Esophagus squamous epithelium (tissue), 5 donors: ENCODE data around the gene RAB40AL. TPM values are rescaled to one million over a fixed set of nuclear protein-coding genes. Genes with fewer than 3 reads are reported as not detected.

Experiments
- DNase-seq: peaks from one replicate; lab custom pipeline; 2025; lab: John Stamatoyannopoulos, UW
- H3K27ac ChIP-seq, 4 donors: fragments of 200-600 bp; sonication (generic); one replicate each; pipeline ENCODE4 v1.5.1; 2016 to 2019; ENCODE audit warnings: mild to moderate bottlenecking in 1 of 4
- H3K27me3 ChIP-seq, 4 donors: fragments of 200-600 bp; sonication (generic); 1 replicate in 3 of 4; 2 replicates in 1 of 4; pipeline versions ENCODE4 v1.5.1 to v1.6.0; 2017 to 2021; ENCODE audit warnings: antibody characterized with exemption in 1 of 4
- H3K36me3 ChIP-seq, 3 donors: fragments of 200-600 bp; sonication (generic); one replicate each; pipeline ENCODE4 v1.5.1; 2016 to 2019
- H3K4me1 ChIP-seq, 3 donors: fragments of 200-600 bp; sonication (generic); one replicate each; pipeline ENCODE4 v1.5.1; 2017 to 2019
- H3K4me3 ChIP-seq, 4 donors: fragments of 200-600 bp; sonication (generic); 1 replicate in 3 of 4; 2 replicates in 1 of 4; pipeline ENCODE4 v1.5.1; 2016 to 2019; ENCODE audit warnings: mild to moderate bottlenecking in 2 of 4, moderate library complexity in 1 of 4
- H3K9me3 ChIP-seq, 3 donors: fragments of 200-600 bp; sonication (generic); one replicate each; pipeline ENCODE4 v1.5.1; 2016 to 2019
- CTCF ChIP-seq, 6 experiments: fragments of 450-650 bp in 4 of 6; fragments of 200-600 bp in 2 of 6; sonication (generic) in 2 of 6; IDR thresholded peaks; one replicate each; pipeline ENCODE4 v1.5.1; 2016 to 2019; ENCODE audit warnings: antibody characterized with exemption in 6 of 6, mild to moderate bottlenecking in 4 of 6, moderate library complexity in 4 of 6
- POLR2A ChIP-seq, 4 donors: fragments of 450-650 bp; IDR thresholded peaks; one replicate each; pipeline ENCODE4 v1.6.1; 2017; ENCODE audit warnings: antibody characterized with exemption in 4 of 4, mild to moderate bottlenecking in 4 of 4, moderate library complexity in 3 of 4
- WGBS, 2 donors: methylation state at CpG; one replicate each; pipeline ENCODE4 v1.1.5; 2018; 5-methylcytosine and 5-hydroxymethylcytosine counted together
- intact Hi-C: fragments of 100-400 bp; cut with DNase I; formaldehyde crosslinking; loops from one replicate; pipeline ENCODE4 v1.15.0; 2022
- total RNA-seq, 4 donors: library from RNA; depleted of rRNA; stranded (reverse); fragments of >200 nt; gene quantifications; one replicate each; pipeline ENCODE4 v1.1.0, GENCODE V29; 2016
- donor health status: DM: yes; HTN: yes; CAD: no.

The RAB40AL gene
- total RNA-seq, 4 donors from 2014 or later, result 0.42 to 0.95 (median 0.61) TPM; not detected in 1

- intact Hi-C loops, result no loop called here
- H3K36me3 ChIP-seq, result no peaks in the 10 kb centered on the region
- no peaks in the 10 kb centered on the region for H3K27me3 ChIP-seq
- no peak overlapping the region for H3K27ac ChIP-seq
- no peak for DNase-seq
- H3K4me1 ChIP-seq, result no peaks in the 10 kb centered on the region
- no peaks in the 10 kb centered on the region for H3K9me3 ChIP-seq
- TF ChIP-seq POLR2A (IDR thresholded peaks at IDR 0.05) (no peak), CTCF (IDR thresholded peaks at IDR 0.05) (no peak)
- H3K4me3 ChIP-seq, result no peak overlapping the region
- 45 to 53% methylated on average over 2 of the region's 2 CpGs for WGBS, 2 donors
These were observed 5.9 kb upstream of the RAB40AL start for GRCh38 chrX:102930990-102931756.

- intact Hi-C loops, result no loop called here
- WGBS, 2 donors, result 40 to 46% methylated on average over 2 to 3 of the region's 3 CpGs
- no peak for DNase-seq
These were observed 2.4 kb upstream of the RAB40AL start for GRCh38 chrX:102934624-102935023.

DNA sequence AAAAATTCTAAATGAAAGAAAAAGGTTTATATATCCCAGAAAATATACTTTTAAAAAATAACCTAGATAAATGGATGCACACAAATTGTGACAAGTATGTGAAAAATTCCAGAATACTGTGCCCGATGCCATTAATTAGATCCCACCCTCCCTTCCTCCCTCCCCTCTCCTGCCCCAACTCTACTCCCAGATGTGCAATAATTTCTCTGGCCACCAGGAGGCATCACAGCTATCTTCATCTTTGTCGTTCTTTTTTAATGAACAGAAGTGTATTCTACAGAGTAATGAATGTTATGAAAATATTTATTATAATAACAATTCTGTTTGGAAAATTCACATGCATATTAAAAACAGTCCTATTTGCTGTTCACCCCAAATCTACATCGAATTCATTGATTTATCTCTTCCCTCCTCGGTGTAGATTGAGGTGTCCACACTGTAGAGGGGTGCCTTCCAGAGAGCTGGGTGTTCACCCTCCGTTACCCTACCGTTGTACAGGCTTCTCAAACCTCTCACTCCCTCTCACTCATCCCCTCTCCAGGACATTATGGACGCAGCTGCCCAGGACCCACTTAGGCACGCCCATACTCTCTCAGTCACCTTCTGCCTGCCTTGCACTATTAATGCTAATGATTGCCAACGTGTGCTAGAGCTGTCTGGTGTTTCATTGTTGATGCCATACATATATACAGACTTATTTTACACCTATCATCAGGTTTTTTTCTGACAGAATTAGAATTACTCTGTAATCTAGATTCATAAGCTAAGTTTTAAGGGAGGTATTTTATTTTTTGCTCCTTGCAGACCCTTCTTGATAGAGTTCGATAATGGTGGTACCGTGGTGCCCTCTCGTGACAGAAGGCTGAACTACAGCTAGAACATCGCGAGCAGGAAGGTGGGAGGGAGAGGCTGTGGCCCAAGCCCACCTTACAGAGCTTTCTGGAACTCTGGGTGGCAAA, 14.1 kb downstream of the RAB40AL start:
- TF ChIP-seq CTCF (IDR thresholded peaks at IDR 0.05) (peak; percentile 26 to 64 (median 42)), POLR2A (IDR thresholded peaks at IDR 0.05) (no peak)
- Histone ChIP-seq H3K27ac (no peak overlapping the region), H3K4me1 (peaks cover 0 to 6% (median 0%) of the 10 kb centered on the region in 3 donors), H3K4me3 (peak overlapping the region in 1 of 4 donors; percentile 38), H3K9me3 (no peaks in the 10 kb centered on the region), H3K27me3 (no peaks in the 10 kb centered on the region), H3K36me3 (no peaks in the 10 kb centered on the region)
- intact Hi-C loops, result no loop called here
- WGBS, 2 donors, result 13 to 23% methylated on average over 10 to 13 of the region's 14 CpGs
- DNase-seq, result no peak

More at GRCh38 chrX:102934624-102935023, 2.4 kb upstream of the RAB40AL start:
- H3K27ac ChIP-seq, result no peak overlapping the region
- peak in 4 of 6 experiments; percentile 23 to 63 (median 38) for TF ChIP-seq CTCF (IDR thresholded peaks at IDR 0.05)
- no peak for TF ChIP-seq POLR2A (IDR thresholded peaks at IDR 0.05)
- H3K4me3 ChIP-seq, result no peak overlapping the region
- no peaks in the 10 kb centered on the region for H3K9me3 ChIP-seq
- H3K27me3 ChIP-seq, result no peaks in the 10 kb centered on the region
- H3K36me3 ChIP-seq, result no peaks in the 10 kb centered on the region
- no peaks in the 10 kb centered on the region for H3K4me1 ChIP-seq

GRCh38 chrX:102957751-102958150, 20.7 kb downstream of the RAB40AL start:
- H3K27ac ChIP-seq, result no peak overlapping the region
- no peaks in the 10 kb centered on the region for H3K4me1 ChIP-seq
- H3K36me3 ChIP-seq, result no peaks in the 10 kb centered on the region
- TF ChIP-seq CTCF (IDR thresholded peaks at IDR 0.05) (no peak), POLR2A (IDR thresholded peaks at IDR 0.05) (no peak)
- 66 to 75% methylated on average over 2 of the region's 2 CpGs for WGBS, 2 donors
- no peak overlapping the region for H3K4me3 ChIP-seq
- no peaks in the 10 kb centered on the region for H3K9me3 ChIP-seq
- no peaks in the 10 kb centered on the region for H3K27me3 ChIP-seq
- DNase-seq, result no peak
- intact Hi-C loops, result no loop called here
